RCC 7860 (cell line): ENCODE measurements around the gene QSOX1.
A peak's percentile ranks its signal among the peaks of the same experiment; 100 is the strongest.

ENCODE experiments used
- DNase-seq: peaks from one replicate; pipeline ENCODE4 v3.0.0-alpha.2; 2015; ENCODE audit warnings: low spot score
- FAIRE-seq: peaks from 2 replicates; lab custom pipeline; 2012; peaks lifted over from hg19 to GRCh38; lab: Jason Lieb, UNC

Gene QSOX1

DNA sequence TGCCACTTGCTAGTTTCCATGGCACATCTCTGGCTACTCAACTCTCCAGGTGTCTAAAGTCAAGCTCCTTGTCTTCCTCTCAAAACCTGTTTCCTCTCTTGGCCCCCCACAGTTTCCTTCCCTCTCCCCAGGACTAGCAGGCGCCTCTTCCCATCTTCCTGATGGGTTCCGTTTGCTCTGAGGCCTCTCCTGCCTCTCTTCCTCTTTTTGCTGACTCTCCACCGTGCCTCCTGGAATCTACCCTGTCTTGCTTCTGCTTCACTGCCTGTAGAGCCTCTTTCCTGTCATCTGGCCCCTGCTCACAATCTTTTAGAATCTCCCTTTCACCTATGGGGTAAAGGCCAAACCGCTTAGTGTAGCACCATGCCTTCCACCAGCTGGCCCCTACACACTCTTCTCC lies 53.6 kb downstream of the QSOX1 start:
- no peak for DNase-seq

DNA sequence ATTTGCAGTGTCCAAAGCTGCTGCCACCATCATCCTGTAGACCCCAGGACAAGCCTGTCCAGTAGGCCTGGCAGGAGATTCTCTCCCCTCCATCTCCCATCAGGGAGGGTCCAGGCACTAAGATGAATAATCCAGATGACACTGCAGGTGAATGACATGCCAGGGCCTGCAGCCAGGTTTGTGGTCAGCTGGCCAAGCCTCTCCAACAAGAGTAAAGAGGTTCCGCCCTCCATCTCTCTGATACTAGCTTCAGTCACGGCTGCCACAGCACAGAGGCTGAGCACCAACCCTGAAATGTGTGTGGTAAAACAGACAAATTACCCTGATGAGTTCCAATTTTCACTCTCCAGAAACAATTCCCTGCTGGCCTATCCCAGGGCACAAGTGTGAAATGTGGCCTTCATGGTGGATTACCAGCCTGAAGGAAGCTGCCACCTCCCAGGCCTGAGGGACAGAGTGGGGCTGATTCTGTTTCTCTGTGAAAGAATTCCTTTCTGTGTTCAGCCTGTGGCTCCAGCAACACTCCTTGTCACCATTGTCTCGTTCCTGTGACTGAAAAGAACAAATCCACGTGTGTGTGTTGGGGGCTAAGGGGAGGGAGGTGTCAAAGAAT lies 55.4 kb downstream of the QSOX1 start:
- FAIRE-seq (no peak), DNase-seq (no peak)

More for the DNA sequence above, 53.6 kb downstream of the QSOX1 start:
- FAIRE-seq, result no peak

DNA sequence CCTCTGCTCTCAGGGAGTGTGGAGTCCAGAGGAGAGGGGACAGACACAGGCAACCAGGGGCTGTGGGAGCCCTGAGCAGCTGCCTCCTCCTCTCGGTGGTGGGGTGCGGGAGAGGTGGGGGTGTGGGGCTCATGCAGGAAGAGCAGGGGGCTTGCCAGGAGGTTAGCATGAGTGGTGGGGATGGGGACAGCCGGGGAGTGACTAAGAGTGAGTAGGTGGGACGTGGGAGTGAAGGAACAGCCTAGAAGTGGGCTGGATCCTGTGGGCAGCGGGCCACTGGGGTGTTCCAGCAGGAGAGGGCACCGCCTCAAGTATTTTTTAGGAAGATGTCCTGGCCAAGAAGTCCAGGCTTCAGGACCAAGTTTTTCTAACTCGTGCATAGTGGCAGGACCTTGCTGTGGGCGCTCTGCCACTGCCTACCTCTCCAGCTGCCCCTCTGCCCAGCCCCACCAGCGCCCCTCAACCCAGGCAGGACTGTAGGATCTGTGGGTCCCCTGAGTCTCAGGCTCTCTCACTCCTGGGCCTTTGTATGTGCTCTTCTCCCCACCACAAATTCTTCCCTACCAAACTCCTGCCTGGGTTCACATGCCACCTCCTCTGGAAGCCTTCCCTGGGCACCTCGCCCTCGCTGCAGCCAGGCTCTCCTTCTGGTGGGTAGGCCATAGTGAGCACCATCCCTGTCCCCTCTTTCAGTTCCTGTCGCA lies 56.6 kb downstream of the QSOX1 start:
- no peak for DNase-seq
- no peak for FAIRE-seq

- DNase-seq (no peak), FAIRE-seq (no peak)
Measured at GRCh38 chr1:180211860-180212229, 57.2 kb downstream of the QSOX1 start.

DNA sequence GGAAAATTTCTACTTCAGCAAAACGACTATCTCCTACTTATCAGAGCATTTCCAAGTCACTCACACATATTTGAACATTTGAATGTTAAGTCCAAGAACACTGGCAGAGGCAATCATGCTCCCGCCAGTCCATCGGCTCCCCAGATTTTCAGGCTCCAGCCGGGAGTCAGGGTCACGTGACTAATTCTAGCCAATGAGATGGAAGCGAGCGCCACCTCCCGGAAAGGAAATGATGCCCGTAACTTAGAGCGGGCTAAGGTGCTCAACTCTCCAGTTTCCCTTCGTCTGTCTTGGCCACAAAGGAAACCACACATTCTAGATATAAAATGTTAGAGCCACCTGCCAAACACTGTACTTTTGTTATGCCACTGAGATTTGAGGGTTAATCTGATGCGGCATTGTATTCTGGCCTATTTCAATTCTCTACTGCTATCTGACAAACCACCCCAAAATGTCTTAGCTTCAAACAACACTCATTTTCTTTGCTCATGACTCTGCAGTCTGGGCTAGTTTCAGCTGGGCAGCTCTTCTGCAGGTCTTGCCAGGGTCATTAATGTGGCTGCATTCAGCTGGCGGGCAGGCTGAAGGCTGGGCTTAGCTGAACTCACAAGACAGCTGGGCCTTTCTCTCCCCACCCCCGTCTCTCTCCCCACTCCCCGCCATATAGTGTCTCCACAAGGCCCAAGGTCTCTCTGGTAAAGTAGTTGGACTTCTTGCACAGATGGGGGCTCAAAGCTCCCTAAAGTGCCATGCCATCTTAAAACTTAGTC lies 58.9 kb downstream of the QSOX1 start:
- FAIRE-seq (no peak), DNase-seq (no peak)

DNA sequence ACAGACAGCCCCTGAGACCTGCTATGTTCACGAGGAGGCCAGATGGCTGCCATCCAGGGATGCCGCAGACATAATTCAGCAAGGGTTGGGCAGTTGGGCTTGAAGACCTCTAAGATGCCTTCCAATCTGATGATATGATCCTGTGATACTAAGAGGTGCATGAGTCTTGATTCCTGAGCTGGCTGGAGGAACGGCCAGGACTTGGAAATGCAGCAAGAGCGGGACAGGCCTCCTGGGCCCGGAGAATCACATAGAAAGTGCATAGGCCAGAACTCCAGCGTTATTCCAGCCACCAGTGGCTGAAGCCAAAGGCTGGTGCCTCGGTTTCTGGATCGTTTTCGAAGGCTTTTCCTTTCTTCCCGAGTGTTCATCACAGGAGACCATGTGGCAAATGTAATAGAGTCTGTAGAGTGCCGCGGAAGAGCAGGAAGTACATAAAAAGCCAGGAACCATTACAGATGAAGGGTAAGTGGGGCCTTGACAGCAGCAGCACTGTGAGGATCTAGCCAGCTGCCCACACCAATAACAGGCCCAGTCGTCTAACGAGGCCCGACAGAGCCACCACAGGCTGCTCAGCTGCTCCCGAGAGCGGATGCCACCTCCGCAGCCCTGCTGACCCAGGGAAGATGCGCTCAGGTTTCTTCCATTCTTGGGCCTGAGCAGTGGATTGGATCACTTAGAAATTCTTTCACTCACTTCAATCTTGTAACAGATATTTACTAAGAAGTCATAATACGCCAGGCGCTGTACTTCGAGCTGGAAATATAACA lies 61.4 kb downstream of the QSOX1 start:
- no peak for DNase-seq
- no peak for FAIRE-seq

- DNase-seq, result no peak
- FAIRE-seq, result no peak
Measured at GRCh38 chr1:180217006-180217405, 62.3 kb downstream of the QSOX1 start.

DNA sequence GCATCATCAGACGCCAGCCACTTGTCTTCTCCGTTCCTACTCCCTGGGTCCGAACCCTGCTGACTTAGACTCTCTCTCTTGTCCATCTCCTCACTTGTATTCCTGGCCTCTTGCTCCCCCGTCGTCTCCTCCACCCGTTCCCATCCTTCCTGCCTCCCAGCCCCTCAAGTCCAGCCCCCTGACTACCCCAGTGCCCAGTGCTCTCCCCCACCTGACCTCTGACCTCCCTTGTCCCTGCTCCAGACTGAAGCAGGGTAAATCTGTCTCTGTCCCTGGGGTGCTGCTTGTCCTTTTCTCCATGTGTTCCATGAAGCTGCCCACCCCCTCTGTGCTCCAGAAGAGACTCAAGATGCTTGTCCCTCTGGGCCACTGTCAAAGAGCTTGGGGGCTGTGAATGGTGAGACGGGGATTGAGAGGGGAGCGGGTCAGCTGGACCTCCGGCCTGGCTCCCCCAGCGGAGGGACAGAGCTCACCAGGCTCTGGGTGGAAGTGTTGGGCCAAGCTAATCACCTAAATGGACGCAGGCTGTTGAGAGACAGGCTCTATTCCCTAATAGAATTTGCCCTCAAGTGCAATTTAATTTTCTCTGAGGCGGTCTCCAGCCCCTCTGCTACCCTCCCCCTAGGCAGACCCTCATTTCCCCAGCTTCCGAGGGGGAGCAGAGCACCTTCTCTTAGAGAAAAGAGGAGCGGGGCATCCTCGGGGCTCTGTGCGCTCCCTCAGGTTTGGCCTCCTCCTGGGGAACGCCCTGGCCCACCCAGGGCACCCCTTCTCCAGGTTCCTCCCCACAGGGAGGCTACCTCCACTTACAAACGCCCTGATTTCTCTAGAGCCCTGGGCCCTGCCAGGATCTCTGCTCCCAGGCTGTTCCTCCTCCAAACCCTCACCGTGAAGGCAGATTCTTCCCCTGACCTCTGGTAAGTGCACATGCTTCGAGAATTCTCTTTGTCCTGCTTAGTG lies 64.4 kb downstream of the QSOX1 start:
- DNase-seq (no peak), FAIRE-seq (no peak)

GRCh38 chr1:180219776-180220175 lies 65.1 kb downstream of the QSOX1 start:
- DNase-seq (no peak), FAIRE-seq (no peak)

- DNase-seq (no peak), FAIRE-seq (no peak)
Measured at GRCh38 chr1:180221462-180221861, 66.8 kb downstream of the QSOX1 start.

DNA sequence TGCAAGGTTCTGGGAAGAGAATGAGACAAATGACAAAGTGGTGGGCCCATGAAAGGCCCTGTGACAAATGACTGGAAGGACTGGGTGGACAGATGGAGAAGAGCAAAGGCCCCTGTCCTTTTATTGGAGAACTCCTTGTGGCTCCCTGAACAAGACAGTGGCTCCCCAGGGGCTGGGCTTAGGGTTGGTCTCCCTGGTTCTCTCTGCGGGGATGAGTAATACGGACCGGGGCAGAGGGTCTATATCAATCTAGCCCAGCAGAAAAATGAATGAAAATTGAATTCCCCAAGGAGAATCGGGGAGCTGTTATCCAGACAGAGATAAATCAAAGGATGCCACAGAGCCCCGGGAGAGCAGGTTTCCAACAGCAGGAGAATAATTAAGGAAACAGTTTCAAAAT lies 70.2 kb downstream of the QSOX1 start:
- FAIRE-seq, result no peak

DNA sequence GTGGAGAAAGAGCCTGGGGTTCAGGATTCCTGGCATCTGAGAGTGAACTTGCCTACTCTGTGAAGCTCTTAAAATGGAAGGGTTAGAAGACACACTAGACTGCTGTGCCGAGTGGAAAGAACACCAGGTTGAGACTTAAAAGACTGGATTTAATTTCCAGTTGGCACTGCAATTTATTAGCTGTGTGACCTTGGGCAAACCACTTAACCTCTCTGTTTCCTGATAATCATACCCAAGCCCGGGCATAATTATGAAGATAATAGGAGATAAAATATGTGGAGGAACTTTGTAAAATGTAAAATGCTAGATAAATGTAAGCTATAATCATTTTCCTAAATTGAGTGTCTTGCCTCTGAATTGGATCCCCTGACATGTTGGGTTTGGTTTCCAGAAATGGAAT lies 70.7 kb downstream of the QSOX1 start:
- DNase-seq (no peak), FAIRE-seq (no peak)

More for the DNA sequence above, 70.2 kb downstream of the QSOX1 start:
- DNase-seq, result no peak

DNA sequence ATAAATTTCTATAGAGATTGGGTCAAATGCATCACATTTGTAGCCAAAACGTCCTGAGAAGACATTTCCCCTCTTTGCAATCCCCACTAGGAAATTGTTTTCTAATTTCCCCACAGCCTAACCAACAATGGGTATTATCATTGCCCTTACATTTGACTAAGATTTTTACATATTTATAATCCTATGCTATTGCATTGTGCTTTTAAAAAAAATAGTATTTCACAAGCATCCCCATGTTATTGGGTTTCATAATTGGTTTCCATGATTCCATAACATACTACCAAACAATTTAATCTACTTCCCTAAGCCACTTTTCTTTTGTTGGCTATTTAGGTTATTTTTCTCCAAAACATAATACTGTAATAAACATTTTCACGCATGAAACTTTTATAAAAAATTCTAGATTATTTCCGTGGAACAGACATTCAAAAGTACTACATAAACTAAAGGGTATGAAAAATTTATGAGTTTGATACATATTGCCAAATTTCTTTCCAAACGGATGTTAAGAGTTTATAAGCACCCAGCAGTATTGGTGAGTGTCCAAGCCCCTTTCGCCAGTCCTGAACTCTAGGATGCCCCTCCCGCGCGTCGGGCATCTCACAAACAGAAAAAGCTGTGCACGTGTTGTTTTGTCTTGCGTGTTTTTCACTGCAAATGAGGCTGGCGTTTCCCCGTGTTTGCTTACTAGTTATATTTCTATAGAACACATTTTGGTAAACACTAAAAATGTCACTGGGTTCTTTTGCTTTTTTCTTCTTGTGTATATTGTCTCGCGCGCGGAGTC lies 73.4 kb downstream of the QSOX1 start:
- DNase-seq (no peak), FAIRE-seq (no peak)

- no peak for DNase-seq
- no peak for FAIRE-seq
Measured at GRCh38 chr1:180228648-180229482, 74.2 kb downstream of the QSOX1 start.

DNA sequence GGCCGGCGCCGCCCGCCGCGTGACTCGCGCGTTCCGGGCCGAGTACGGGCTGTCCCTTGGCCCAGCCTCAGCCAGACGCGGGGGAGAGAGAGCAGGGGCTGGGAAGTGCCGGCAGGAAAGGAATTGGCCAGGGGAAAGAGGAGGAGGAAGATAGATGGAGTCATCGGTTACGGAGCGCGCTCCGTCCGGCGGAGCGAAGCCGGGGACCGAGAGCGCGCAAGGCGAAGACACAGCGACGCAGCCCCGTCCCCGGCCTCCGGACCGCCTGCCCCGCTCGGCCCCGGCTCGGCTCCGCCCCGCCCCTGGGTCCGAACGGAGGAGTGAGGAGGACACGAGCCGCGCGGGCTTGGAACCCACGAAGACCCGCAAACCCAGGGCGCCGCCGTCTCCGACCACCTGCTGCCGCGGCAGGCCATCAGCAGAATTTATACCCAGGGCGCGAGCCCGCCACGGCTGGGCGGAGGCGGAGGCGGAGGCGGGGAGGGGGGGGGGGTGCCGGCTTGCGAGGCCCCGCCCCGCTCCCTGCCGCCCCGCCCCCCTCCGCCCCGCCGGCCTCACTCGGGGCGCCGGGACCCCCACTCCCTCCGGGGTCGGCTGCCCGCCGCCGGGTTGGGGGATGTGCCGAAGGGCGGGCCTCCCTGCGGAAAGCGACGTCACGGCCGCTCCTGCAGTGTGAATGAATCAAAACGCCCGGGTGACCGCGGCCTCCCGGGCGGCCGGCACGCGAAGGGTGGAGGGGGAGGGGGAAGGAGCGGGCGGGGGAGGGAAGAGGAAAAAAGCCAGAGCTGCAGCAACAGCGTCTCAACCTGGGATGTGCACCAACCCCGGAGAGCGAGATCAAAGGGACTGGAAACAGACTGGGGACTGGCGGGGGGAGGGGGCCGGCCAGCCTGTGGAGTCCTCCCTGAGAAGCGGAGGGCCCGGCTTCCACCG lies 75.1 kb downstream of the QSOX1 start, which contains the start of gene LHX4:
Gene LHX4 (plus strand): TSS at position 782 of the 933 bp plus-strand sequence. CDS start 266 bp downstream, outside the sequence.
- FAIRE-seq, result no peak
- peak; percentile 44 for DNase-seq

GRCh38 chr1:180230416-180230790 lies 75.7 kb downstream of the QSOX1 start:
- DNase-seq, result no peak
- FAIRE-seq, result no peak

DNA sequence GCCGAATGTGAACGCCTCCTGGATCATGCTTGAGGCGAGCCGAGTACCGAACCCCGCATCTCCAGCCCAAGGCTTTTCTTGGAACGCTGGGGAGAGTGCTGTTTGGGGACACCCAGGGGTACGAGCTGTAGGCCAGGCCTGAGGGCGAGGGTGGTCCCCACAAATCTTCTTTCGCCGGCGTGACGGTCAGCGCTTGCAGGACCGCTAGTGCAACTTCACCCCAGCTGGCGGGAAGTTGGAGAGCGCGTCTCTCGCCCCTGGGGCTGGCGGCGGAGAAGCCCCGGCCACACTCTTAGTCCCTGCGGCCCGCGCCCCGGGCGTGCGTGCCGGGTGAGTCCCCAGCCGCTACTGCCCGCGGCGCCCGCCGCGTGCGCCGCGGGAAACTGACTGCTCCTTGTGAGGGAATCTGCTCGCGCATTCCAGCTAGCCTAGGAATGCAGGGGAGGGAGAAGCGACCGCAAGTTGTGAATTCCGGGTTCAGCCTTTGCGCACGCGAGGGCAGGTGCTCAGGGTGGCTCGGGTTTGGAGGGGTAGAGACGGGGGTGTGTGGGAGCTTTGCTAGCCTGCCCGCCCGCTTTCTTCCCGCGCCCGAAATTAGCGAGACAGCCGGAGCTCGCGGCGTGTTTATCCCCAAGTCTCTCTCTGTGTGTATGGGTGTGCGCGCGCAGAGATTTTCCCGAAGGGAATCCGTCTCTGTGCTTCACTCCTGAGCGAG lies 76.3 kb downstream of the QSOX1 start:
- FAIRE-seq, result no peak

More for the DNA sequence above, 76.3 kb downstream of the QSOX1 start:
- peak; percentile 45 for DNase-seq
